HG03196 (cell line): ENCODE data around the gene TPH2.

Experiments used
- ATAC-seq: cut with Tn5 transposase; IDR thresholded peaks from one replicate; pipeline ENCODE4 v1.9.1; 2021; ENCODE audit not compliant: unreplicated experiment

TPH2 gene

DNA sequence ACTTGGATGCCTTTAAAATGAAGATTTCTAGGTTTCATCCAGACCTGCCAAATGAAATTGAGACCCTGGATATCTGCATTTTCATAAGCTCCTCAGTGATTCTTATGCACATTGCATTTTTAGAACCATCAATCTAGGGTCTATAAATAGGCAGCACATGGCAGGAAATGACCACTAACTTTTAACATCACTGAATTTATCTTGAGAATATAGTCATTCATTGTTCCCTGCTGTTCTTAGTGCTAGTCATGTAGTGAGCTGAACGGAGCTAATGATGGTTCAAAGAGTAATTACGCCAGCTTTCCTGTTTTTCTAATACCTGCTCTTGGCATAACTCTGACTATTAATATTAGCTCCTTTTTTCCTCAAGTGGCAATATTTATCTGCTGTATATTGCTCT lies 91.6 kb downstream of the TPH2 start:
- no peak for ATAC-seq

DNA sequence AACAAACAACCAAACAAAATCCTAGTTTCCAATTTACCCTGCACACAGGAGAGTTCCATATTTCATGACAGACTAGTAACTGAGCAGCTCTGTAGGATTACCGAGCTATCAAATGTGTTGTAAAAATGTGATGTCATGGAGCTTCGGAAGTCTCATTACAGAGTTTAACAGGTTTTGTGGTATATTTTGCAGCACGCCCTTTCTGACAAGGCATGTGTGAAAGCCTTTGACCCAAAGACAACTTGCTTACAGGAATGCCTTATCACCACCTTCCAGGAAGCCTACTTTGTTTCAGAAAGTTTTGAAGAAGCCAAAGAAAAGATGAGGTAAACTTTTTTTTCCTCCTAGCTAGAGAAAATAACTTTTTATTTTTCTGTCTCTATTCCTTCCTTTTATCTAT lies 92.4 kb downstream of the TPH2 start:
- ATAC-seq, result no peak

DNA sequence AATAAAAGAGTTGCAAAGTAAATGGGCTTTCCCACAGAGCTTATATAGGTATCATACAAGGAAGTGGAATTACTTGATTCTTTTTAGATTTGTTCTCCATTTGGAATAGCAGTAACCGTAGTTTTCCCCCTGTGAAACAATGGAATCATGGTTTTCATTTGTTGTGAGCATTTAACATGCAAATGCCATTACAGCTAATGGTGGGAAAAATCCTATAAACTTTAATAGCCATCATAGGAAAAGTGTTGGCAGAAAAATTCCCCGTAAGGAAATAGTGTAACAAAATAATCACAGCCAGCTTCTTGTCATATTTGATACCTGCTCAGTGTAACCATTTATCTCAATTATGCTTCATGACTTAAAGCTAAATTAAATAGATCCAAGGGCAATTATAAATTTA lies 95.3 kb downstream of the TPH2 start:
- no peak for ATAC-seq

DNA sequence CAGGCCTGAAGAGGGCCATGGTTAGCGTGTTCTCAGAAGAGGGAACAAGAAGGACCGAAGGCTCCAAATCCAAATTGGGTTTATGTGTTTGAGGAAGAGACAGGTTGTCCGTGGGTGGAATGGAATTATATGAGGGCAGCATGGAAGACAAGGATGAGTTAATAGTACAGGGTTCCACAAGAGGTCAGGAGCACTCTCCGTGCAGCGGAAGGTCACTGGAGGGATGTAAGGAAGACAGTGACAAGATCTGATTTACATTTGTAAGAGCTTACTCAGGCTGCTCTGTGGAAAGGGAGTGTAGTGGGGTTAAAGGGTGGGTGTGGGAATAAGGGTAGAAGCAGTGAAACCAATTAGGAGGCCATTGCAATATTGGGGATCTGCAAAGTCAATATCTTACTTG lies 97.0 kb downstream of the TPH2 start:
- no peak for ATAC-seq

DNA sequence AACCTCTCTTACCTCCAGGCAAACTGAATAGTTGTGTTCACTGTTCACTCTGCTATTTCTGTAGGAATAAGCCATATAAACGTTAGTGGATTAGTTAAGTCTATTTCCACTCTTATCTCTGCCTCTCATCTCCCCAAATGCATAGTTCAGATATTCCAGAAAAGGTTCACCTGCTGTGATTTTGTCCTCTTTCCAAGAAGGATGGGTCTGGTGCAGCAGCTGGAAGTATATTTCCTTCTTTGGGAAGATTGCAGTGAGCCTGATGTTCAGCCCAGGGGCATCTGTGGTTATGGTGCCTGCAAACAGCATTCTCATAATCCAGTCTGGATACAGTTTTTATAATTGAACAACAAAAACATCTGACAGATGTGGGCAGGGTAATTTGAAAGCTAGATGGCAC lies 97.7 kb downstream of the TPH2 start:
- no peak for ATAC-seq

DNA sequence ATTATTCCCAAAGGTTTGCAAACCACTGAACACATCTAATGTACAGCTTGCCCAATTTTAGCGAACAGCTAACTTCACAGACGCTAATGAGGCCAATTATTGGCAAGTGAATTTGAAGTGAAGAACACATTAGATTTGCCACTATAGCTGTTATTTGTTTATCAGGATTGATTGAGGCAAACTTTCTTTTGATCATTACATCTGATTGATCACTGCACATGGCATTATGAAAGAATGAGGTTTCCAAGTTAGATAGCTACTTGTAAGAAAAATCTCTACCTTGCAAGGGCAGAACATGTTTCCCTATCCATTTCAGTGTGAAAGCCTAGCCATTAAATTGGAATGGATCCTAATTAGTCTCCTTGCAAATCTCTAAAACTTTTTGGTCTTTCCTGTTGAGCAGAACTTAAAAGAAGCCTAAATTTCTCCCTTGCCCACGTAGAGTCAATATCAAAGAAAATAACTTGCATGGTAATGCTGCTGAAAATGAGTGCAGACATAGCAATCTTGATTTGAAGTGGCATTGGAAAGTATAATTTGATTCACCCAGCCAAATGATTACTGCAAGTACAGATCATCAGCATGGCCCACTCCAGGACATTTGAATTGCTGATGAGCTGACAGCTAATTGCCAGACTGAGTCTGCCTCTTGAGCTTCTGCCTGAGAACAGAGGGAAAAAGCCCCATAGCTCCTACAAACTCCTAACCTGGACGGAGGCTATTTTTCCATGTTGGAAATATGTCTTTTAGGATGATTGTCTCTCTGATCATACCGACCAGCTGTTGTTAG lies 98.6 kb downstream of the TPH2 start:
- ATAC-seq, result no peak

DNA sequence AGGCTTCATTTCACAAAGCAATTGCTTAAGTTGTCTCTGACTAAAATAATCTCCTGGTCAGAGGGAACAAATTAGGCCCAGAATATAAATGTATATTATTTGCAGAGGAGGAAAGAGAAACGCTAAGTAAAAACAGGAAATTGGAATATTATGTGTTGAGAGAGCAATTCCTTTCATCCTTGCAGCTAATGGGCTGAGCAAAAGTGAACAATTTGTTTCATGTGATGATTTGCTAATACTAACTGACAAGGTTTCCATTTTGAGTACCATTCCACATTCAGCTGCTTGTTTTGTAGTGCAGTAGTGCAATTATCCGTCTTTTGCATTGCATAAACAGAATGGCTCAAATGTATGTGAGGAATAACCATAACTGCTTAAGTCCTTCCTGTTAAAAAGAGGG lies 103.2 kb downstream of the TPH2 start:
- ATAC-seq, result no peak

DNA sequence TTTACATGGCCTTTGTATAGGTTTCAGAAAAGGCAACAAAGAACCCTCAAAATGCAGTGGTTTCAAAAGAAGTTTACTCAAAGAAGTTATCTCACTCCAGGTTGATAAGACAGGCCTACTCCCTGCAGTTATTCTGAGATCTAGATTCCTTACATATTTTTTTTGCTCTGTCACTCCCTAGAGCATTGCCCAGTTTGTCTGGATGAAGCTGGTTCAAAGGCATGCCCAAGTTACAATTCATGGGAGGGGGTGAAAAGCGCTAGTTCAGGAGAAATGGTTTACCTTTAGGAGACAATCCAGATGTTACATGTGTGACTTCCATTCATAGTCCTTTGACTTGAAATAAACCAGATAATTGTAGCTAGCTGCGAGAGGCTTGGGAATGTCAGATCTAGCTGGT lies 115.0 kb downstream of the TPH2 start:
- no peak for ATAC-seq

DNA sequence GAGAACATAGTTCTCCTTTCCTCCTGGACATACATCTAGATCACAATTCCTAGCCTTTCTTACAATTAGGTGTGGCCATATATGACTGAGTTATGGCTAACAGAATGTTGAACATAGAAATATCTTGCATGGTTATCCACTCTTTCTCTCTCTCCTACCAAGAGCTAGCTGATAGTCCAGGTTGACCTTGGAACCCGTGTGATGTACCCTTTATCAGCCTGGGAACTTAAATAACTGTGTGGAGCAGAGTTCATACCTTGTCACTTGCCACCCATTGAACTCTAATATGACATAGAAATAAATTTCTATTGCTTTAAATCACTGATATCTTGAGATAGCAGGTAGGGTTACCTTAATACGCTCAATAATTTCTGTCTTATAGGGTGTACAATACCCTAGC lies 115.9 kb downstream of the TPH2 start:
- ATAC-seq, result no peak

DNA sequence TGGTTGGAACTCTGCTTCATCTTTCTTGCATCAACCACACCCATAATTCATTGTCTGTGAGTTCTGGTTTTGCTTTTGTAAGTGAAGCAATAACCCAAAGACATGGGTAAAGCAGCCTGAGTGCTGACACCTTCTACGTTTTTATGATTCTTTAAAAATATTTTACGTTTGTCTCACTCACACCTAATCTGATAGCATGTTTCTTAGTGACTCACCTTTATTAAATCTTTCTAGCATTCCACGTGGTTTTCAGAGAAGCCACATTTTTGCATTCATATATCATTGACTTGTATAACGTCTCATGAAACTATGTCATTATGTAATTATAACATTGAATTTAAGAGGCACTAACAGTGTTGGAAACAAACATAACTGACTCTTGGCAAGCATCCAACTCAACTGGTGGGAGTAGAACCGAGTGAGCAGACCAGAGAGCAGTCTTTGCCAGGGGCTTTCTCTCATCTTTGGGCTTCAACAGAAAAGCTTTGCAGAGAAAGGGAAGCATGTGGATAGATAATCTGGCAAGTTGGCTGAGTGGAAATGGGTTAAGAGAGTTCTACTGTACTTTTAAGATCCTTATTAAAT lies 118.8 kb downstream of the TPH2 start:
- no peak for ATAC-seq

DNA sequence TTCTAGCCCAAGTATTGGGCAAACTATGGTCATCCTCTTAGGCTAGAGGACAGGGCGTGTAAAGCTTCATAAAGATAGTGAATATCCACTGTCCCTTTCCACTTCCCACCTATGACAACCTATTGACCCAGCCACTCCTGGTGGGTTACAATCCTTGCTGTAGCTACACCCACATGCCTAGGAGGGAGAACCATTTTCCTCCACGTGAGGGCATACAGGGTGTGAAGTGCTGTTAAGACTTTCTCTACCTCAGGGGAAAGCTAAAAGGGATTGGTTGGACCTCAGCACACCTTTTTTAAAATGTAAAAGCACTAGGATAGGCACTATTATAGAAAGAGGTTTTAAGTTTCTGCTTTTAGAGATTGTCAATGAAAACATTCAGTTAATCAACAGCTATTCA lies 124.4 kb downstream of the TPH2 start:
- ATAC-seq, result no peak

DNA sequence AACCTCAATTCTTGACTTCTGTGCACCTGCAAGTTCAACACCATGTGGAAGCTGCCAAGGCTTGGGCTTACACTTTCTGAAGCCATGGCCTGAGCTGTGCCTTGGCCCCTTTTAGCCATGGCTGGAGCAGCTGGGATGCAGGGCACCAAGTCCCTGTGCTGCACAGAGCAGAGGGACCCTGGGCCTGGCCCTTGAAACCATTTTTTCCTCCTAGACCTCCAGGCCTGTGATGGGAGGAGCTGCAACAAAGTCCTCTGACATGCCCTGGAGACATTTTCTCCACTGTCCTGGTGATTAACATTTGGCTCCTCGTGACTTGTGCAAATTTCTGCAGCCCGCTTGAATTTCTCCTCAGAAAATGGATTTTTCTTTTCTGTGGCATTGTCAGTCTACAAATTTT lies 132.4 kb downstream of the TPH2 start:
- ATAC-seq, result no peak

DNA sequence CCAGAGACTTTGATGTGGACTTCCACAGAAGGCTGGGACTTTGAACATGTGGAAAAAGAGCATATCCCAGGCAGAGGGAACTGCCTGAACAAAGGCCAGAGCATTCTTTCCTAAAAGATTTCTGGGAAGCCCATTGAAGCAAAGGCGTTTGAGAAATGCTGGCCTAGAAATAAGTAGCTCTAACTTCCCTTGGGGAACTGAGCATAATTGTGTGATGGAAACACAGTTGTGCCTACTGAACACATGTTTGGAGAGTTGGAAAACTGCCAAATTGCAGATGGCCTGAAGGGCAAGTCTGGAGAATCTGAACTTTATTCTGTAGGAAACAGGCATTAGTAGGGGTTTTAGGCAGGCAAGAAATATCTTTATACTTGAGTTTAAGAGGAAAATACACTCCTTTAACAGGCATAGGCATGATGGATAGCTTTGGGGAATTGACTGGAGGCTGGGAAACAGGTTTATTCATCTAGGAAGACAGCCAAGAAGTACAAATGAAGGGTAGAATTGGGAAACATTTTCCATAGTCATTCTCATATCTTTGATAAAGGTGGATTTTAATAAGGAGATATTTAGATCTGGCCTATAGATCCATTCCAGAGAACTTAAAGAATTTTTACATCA lies 134.1 kb downstream of the TPH2 start:
- ATAC-seq, result no peak

DNA sequence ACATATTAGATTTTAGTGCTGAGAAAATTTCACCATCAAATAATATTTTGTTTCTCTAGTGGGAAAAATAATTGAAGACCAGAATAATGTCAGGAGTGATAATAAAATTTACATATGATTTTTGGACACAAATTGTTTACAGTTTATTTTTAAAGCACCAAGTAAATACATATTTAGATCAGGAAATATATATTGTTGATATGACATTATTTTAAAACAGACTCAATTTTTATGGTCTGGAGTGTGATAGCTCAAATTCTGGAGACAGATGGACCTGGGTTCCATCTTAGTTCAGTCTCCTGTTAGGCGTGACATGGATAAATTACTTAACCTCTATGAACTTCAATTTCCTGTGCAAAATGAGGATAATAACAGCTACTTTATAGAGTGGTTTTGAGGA lies 135.4 kb downstream of the TPH2 start:
- no peak for ATAC-seq

DNA sequence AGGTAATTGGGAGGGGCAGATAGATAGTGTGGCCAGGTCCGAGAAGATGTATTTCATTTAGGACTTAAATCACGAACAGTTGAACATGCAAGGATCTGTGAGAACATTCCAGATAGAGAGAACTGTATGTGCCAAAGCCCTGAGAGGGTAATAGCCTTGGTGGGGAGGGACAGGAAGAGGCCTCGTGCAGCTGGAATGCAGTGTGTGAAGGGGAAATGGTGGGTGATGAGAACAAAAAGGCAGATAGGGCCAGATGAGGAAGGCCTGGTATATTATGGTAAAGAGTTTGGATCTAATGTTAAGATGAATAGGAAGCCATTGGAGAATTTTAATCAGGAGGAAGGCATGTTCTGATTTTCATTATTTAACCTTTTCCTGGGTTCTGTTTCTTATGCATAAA lies 136.3 kb downstream of the TPH2 start:
- ATAC-seq, result no peak

DNA sequence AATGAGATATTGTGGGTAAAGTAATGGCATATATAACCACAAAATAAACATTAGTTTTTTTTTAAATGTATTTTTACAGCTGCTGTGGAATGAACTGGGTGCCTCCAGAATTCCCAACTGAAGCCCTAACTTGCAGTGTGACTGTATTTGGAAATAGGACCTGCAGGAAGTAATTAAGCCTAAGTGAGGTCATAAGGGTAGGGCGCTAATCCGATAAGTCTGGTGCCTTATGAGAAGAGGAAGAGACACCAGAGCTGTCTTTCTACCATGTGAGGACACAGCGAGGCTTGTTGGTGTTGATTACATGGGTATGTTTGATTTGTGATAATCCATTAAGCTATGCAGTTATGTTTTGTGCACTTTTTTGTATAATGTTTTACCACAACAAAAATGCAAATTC lies 136.8 kb downstream of the TPH2 start:
- ATAC-seq, result no peak

DNA sequence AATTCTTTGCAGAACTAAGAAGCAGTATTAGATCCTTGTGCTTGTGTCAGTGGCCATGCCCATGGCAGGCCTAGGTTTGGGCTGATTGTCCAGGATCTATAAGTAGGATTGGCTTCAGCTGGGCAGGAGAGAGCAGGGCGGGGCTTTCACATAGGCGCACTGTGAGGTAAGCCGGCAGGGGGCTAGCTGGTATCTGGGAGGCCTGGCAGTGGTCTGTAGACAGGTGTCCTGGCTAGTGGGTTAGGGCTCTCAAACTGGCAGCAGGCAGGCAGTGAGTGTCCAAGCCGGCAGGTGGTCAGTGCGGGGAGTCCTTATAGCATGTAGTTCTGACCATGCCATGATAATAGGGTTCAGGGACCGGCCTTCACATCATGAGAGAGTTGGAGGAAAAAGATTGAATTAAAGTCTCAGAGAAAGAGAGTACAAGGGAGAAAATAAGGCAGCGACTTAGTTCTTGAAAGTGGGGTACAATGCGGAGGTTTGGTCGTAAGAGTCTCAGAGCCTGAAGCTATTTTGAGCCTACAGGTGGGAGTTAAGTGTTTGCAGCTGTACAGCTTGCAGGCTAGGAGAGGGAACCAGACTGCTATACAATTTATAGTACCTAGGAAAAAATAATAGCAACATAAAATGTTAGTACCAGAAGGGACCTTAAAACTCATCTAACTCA lies 137.4 kb downstream of the TPH2 start:
- no peak for ATAC-seq

DNA sequence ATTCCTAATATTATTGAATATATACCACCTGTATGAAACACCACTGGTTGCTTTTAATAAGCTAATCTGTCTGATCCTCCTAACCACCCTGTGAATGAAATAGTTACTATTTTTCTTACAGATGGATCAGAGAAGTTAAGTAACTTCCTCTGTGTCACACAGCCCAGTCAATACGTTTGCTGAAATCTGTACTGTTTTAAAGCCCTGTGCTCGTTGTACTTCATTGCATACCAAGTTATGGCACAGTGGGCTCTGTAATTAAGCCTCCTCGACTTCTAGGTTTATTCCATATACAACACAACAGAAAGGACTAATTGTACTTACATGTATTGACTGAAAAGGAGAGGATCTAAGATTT lies 137.9 kb downstream of the TPH2 start:
- no peak for ATAC-seq

DNA sequence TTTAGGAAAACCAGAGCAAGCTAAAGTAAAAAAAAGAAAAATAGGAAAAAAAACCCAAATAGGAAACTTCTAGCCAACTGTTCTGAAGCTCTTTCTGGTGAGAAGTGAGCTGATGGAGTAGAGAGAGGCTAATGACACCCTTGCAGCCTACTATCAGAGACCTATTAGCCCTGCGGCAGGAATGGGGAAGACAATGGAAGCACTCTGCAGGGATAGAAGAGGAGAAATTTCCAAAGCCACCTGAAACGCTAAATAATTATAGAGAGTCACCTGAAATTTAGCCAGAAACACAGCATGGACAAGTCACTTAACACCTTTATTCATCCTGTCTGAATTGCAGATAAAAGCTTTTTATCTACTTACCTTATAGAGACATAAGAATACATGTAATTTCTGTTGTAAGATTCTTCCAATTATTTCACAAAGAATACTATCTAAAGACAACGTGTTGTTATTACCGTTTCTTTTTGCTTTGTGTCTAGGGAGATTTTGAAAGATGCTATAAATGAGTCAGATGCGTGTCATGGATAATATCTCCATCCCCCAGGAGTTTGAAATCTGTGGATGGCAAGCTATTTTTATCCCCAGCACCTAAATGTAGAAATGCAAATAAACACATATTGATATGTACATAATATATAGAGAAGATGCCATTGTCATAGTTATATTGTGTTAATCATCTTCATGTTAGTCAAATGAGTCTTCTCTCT lies 138.6 kb downstream of the TPH2 start:
- no peak for ATAC-seq

DNA sequence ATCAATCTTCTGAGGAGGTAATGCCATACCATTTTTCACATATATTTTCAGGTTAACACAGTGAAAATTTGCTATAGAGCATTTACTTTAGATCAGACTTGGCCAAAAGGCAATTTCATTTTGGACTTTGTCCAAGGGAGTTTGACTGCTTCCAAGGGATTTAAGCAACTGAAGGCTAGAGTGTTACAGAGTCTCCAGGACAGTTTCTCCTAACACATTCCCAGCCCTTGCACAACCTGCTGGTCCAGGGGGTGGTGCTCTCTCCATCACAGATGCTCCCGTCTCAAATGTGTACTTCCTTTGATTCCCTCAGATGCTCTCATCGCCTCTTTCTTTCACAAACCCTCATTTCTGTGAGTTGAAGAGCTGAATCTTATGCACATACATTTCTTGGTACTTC lies 143.1 kb downstream of the TPH2 start:
- no peak for ATAC-seq
